ENCODE data around the gene PFDN4.
A peak's percentile ranks its signal among the peaks of the same experiment; 100 is the strongest.
"Not testable (repeated sequence)": the region's sequence is repeated elsewhere in the genome, so short reads cannot be mapped to it uniquely, and the experiment has no call there.

Gene PFDN4

GRCh38 chr20:54204063-54204462, 3.8 kb upstream of the PFDN4 start:
- no peak for DNase-seq

GRCh38 chr20:54204481-54204880, 3.4 kb upstream of the PFDN4 start:
- no peak for DNase-seq

GRCh38 chr20:54205450-54205849, 2.4 kb upstream of the PFDN4 start:
- DNase-seq: no peak

GRCh38 chr20:54207053-54207742, 689 bp upstream of the PFDN4 start:
- DNase-seq: no peak

GRCh38 chr20:54208548-54209176, 775 bp downstream of the PFDN4 start:
- DNase-seq: peak; percentile 36

DNA sequence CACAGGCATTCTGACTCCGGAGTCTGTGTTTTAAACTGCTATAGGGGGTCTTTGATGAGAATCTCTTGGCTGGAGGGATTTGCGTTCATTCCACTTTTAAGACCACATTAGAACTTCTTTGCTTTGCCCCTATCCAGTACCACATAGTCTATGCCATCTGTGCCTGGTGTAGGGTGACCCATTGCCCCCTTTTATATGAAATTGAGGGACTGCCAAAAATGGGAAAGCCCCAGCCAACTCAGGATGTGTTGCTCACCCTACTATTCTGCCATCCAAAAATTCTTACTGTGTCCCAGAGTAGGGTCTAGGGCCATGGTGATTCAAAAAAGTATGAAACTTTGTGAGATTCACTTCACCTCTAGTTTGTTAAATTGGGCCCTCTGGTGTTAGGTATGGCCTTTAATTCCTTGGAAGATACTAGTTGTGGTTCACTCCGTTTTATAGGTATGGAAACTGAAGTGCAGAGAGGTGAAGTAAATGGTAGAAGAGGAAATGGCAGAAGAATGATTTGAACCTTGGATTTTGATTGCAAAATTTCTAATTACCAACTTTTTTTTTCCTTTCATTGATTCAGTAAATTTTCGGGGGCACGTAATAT, 1.4 kb downstream of the PFDN4 start:
- DNase-seq: no peak

DNA sequence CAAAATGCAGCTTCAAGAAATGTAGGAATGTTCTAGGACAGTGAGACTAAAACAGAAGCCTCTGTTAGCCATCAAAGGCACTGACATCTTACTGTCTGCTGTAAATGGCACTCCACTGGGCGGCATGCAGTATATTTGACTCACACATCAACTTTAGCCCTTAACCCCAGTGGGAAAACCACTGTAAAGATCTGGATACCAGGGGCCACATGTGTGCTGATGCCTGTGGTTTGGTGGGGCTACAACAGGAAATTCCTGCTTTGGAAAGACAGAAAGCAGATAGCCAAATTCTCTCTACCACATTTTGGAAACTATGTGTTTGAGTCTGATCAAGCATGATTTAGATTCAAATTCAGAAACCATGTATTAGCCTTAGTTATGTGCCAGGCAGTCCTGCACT, 4.3 kb downstream of the PFDN4 start:
- DNase-seq: no peak

DNA sequence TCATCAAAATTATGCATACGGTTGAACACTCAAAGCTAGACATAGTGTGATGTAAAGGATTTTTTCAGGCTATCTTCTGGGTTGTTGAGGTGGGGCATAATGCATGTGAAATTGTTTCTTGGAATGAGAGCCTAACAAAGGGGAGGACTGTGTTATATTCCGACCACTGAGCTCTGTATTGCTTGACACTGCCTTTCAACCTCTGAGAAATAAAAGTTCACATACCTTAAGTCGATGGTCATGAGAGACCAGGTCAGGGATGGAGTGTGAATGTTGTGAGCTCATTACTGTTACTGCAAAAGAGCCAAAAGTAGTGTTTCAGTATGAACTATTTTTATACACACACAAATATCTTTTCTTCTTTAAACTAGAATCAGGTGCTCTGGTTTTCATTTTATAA, 5.0 kb downstream of the PFDN4 start:
- DNase-seq: no peak

- no peak for DNase-seq
Measured at GRCh38 chr20:54214566-54214965, 6.7 kb downstream of the PFDN4 start.

GRCh38 chr20:54215157-54215789, 7.4 kb downstream of the PFDN4 start:
- DNase-seq: no peak

DNA sequence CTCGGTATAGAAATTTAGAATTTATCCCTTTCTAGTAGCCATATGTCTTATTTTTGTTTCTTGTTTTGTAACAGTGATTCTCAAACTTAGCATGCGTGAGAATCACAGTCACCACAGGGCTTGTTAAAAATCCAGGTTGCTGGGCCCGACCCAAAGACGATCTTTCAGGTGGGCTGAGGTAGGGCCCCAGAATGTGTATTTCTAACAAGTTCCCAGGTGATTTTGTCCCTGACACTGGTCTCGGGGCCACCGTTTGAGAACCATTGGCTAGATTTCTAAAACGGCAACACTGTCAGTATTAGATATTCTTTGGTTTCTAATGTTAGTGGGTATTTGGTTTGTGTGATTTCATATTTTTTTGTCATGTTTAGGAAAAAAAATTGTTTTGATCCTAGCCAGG, 9.9 kb downstream of the PFDN4 start:
- no peak for DNase-seq

GRCh38 chr20:54218470-54218869, 10.6 kb downstream of the PFDN4 start:
- no peak for DNase-seq

GRCh38 chr20:54219751-54220426, 12.0 kb downstream of the PFDN4 start:
- DNase-seq: peak; percentile 48

- no peak for DNase-seq
Measured at GRCh38 chr20:54220722-54221121, 12.8 kb downstream of the PFDN4 start.

- DNase-seq: no peak
Measured at GRCh38 chr20:54221353-54221752, 13.5 kb downstream of the PFDN4 start.

DNA sequence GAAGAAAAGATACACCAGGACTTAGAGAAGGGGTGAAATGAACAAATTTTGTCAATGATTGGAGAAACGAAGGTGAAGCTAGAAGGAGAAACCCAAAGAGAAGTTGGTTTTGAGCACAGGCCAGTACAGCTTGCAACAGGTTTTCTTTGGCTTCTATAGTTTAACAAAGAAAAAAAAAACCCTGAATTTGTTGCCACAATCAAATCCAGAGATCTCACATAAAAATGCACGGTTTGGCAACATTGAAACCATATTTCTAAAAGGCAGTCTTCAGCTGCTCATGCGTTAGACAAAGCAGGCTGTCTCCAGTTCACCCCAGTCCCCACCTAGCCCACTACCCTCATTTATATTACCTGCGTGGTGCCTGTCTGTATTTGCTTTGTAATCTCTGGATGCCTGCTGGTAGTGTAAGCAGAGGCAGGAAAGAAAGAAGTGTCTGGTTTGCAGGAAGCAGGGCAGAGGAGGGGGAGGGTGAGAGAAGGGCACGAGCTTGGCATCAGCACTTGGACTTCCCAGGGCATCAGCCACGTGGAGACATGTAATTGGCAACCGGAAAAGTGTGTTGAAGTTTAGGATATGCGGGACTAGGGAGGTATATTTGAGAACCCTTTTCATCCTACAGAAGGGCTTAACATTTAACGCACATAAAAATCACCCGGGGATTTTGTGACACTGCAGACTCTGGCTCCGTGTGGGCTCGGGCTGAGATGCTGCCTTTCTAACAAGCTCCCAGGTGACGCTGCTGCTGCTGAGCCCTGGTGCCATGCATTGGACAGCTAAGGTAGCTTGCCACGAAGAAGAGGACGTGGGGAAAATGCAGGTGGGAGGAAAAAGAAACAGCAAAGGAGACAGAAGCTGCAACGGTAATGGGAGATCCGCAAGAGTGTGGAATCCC, 14.4 kb downstream of the PFDN4 start:
- DNase-seq: no peak

DNA sequence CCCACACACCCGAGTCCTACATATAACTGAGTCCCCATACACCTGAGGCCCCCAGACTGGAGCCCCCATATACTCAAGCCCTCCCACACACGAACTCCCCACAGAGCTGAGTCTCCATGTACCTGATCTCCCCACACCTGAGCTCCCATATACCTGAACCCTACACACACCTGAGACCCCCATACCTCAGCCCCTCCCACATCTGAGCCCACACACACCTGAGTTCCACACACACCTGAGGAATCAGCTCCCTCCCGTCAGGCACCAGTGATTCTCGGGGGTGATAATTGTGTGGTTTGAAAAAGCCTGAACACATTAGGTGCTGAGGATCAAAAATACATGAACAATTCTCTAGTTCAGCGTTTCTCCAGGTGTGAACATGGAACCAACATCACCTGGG, 15.4 kb downstream of the PFDN4 start:
- DNase-seq: no peak

DNA sequence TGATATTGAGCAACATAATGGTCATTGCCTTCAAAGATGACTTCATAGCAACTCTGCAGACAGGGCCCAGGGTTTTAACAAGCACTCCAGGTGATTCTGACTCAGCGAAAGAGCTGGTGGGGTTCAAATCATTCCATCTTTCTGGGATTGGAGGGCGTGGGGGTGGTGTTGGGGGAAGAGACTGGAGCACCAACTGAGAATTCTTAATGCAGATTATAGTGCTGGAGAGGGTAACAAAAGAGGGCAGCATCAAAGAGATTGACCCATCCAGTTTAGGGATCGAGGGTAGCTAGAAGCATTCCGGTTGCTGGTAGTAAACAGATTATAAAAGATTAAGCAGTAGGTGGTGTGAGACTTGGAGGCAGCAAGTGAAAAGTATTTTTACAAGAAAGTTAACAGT, 15.9 kb downstream of the PFDN4 start:
- DNase-seq: no peak

- not testable (repeated sequence) for DNase-seq
Measured at GRCh38 chr20:54224642-54225041, 16.8 kb downstream of the PFDN4 start.

GRCh38 chr20:54227241-54227640, 19.4 kb downstream of the PFDN4 start:
- no peak for DNase-seq

- no peak for DNase-seq
Measured at GRCh38 chr20:54227751-54228150, 19.9 kb downstream of the PFDN4 start.

GRCh38 chr20:54228841-54229240, 21.0 kb downstream of the PFDN4 start:
- DNase-seq: no peak
